SU-DHL-6 (cell line): Measurements from ENCODE around the gene ENDOG.
"Not testable (repeated sequence)": the region's sequence is repeated elsewhere in the genome, so short reads cannot be mapped to it uniquely, and the experiment has no call there.

Experiments used
- H2AFZ ChIP-seq: fragments of 200-600 bp; sonication (generic); 2 replicates; pipeline ENCODE4 v1.6.1; 2014; ENCODE audit warnings: low read depth, mild to moderate bottlenecking, moderate library complexity, mixed read lengths, antibody characterized with exemption, low read length; ENCODE audit not compliant: severe bottlenecking
- H3F3A ChIP-seq: fragments of 200-600 bp; shearing (Covaris generic); 2 replicates; pipeline ENCODE4 v1.6.0; 2016; ENCODE audit warnings: antibody characterized with exemption, mild to moderate bottlenecking; ENCODE audit not compliant: insufficient read depth
- H3K27ac ChIP-seq: fragments of 200-600 bp; sonication (generic); 2 replicates; pipeline ENCODE4 v1.5.1; 2016; ENCODE audit warnings: low read depth, mild to moderate bottlenecking, low read length, moderate library complexity, mixed read lengths
- H3K27me3 ChIP-seq: fragments of 200-600 bp; sonication (generic), shearing (Covaris generic); 2 replicates; pipeline ENCODE4 v1.6.0; 2014; ENCODE audit warnings: mild to moderate bottlenecking, low read length
- H3K36me3 ChIP-seq: fragments of 200-600 bp; sonication (generic); 2 replicates; pipeline ENCODE4 v1.6.1; 2014; ENCODE audit warnings: mild to moderate bottlenecking, low read length, mixed read lengths
- H3K4me2 ChIP-seq: fragments of 300-600, 200-600 bp; shearing (Covaris generic), sonication (generic); 2 replicates; pipeline ENCODE4 v1.6.0; 2014; ENCODE audit warnings: low read length, low read depth, mild to moderate bottlenecking; ENCODE audit not compliant: poor library complexity, severe bottlenecking
- H3K4me3 ChIP-seq: fragments of 200-600 bp; sonication (generic); 2 replicates; pipeline ENCODE4 v1.5.1; 2014; ENCODE audit warnings: antibody characterized with exemption, low read length, mild to moderate bottlenecking, mixed read lengths; ENCODE audit not compliant: insufficient read depth, poor library complexity, severe bottlenecking
- H3K79me2 ChIP-seq: fragments of 200-600 bp; sonication (generic); 2 replicates; pipeline ENCODE4 v1.6.1; 2014; ENCODE audit warnings: mild to moderate bottlenecking, low read length, moderate library complexity; ENCODE audit not compliant: insufficient read depth
- H3K9ac ChIP-seq: fragments of 200-600 bp; sonication (generic); 2 replicates; pipeline ENCODE4 v1.7.0; 2014; ENCODE audit warnings: mild to moderate bottlenecking, low read length
- H3K9me2 ChIP-seq: fragments of 200-600 bp; sonication (generic); replicated peaks from 2 replicates; pipeline ENCODE4 v1.6.1; 2014; ENCODE audit warnings: low read length; ENCODE audit not compliant: insufficient read depth
- H3K9me3 ChIP-seq: fragments of 200-600 bp; sonication (generic); 2 replicates; pipeline ENCODE4 v1.6.1; 2014; ENCODE audit warnings: low read length, mixed read lengths; ENCODE audit not compliant: insufficient read depth
- H4K20me1 ChIP-seq: fragments of 200-600 bp; sonication (generic); 2 replicates; pipeline ENCODE4 v1.6.1; 2014; ENCODE audit warnings: low read depth, mild to moderate bottlenecking, antibody characterized with exemption, low read length, moderate library complexity, mixed read lengths
- CTCF ChIP-seq: fragments of 200-600 bp; sonication (generic); IDR thresholded peaks from one replicate; pipeline ENCODE4 v1.5.1; 2017; ENCODE audit warnings: antibody characterized with exemption, mild to moderate bottlenecking, low read length, moderate library complexity; ENCODE audit not compliant: insufficient read depth, poor library complexity, severe bottlenecking
- EZH2phosphoT487 ChIP-seq: fragments of 200-600 bp; sonication (generic), shearing (Covaris generic); conservative IDR thresholded peaks from 2 replicates; pipeline ENCODE4 v1.6.1; 2018; ENCODE audit warnings: mild to moderate bottlenecking, antibody characterized with exemption, low read length, moderate library complexity, mixed read lengths

Gene ENDOG

DNA sequence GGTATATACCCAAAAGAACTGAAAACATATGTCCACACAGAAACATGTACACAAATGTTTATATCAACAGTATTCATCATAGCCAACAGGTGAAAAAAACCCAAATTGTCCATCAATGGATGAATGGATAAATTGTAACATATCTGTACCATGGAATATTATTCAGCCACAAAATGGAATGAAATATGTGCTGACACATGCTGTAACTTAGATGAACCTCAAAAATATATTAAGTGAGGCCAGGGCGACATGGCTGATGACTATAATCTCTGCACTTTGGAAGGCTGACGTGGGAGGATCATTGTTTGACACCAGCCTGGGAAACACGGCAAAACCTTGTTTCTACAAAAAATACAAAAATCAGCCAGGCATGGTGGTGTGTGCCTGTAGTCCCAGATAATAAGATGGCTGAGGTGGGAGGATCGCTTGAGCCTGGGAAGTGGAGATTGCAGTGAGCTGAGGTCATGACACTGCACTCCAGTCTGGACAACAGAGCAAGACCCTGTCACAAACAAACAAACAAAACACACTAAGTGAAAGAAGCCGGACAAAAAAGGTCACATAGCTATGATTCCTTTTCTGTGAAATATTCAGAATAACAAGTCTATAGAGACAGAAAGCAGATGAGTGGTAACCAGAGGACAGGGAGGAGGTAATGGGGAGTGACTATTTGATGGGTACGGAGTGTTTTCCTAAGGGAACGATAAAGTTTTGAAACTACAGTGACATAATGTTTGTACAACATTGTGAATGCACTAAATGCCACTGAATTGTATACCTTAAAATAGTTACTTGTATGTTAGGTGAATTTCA is 52.0 kb downstream of the ENDOG start:
- Histone ChIP-seq H3K9me2 (no peaks in the 10 kb centered on the region), H4K20me1 (no peaks in the 10 kb centered on the region), H3K4me3 (no peak overlapping the region), H3K79me2 (peaks cover 43% of the 10 kb centered on the region), H3K36me3 (no peaks in the 10 kb centered on the region), H3K27me3 (no peaks in the 10 kb centered on the region), H2AFZ (no peak overlapping the region), H3F3A (0 out of 2 replicates have a peak, but pooled peaks cover 4% of the 10 kb centered on the region), H3K9me3 (no peaks in the 10 kb centered on the region), H3K27ac (no peak overlapping the region), H3K4me2 (no peak overlapping the region), H3K9ac (no peak overlapping the region)
- no peak for TF ChIP-seq EZH2phosphoT487
- TF ChIP-seq CTCF: no peak

GRCh38 chr9:128870941-128871265 is 52.6 kb downstream of the ENDOG start:
- not testable (repeated sequence) for H3K9ac ChIP-seq, H3K27ac ChIP-seq, H4K20me1 ChIP-seq, H3K9me2 ChIP-seq, H3K4me3 ChIP-seq, H3F3A ChIP-seq, H3K36me3 ChIP-seq, H3K4me2 ChIP-seq, H3K27me3 ChIP-seq, H2AFZ ChIP-seq, H3K9me3 ChIP-seq
- peaks cover 44% of the 10 kb centered on the region for H3K79me2 ChIP-seq
